ENCODE measurements around the gene XXYLT1. TPM values are rescaled to one million over a fixed set of nuclear protein-coding genes. Genes with fewer than 3 reads are reported as not detected.

The XXYLT1 gene
- total and polyA plus RNA-seq, 3 experiments from 2014 or later = 7.9 to 10.5 (median 8.3) TPM

DNA sequence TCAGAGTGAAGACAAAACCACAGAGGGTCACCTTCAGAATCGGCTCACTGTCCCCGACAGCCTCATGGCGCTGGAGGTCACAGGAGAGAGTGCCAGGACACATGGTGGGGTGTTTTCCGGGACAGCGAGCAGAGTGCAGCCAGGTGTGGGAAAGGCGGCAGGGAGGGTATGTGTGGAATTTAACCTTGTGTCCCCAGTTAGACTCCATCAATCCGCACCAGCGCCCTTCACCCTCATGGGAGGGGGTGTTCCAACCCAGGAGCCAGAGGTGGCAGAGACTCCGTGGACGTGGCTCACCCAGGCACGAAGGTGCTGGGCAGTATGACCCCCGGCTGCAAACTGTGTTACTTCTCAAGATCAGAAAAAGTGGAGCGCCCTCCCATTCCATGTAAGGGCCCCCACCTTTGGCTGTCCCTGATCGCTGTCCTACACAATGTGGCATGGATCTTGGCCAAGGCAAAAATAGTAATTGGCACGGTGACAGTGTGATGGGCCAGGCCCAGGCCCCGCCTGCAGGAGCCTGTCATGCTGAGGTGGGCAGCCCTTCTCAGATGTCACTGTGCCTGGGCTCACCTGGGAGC is 190.3 kb downstream of the XXYLT1 start:
- H3K9me3 ChIP-seq (ENCODE audit: low read length) = no peaks in the 10 kb centered on the region
- H3K4me3 ChIP-seq (ENCODE audit: low read length) = no peak overlapping the region
- no peak overlapping the region for H3K27ac ChIP-seq (ENCODE audit: low read depth, low read length)
- no peak overlapping the region for H3K27ac Mint-ChIP-seq
- H3K36me3 Mint-ChIP-seq = peaks cover 0 to 2% (median 0%) of the 10 kb centered on the region in 3 donors
- ChIA-PET CTCF (no interaction called here), POLR2A (no interaction called here)
- H3K9me3 Mint-ChIP-seq = no peaks in the 10 kb centered on the region
- no peaks in the 10 kb centered on the region for H3K36me3 ChIP-seq (ENCODE audit: insufficient read depth, low read length)
- H3K27me3 ChIP-seq (ENCODE audit: insufficient read depth, low read length, poor library complexity, severe bottlenecking) = no peaks in the 10 kb centered on the region
- H3K4me1 Mint-ChIP-seq = no peaks in the 10 kb centered on the region
- peaks cover 0 to 1% of the 10 kb centered on the region in 2 donors for H3K27me3 Mint-ChIP-seq
- DNase-seq = no peak
- H3K4me3 Mint-ChIP-seq = no peak overlapping the region
- H3K4me1 ChIP-seq (ENCODE audit: insufficient read depth, low read length) = no peaks in the 10 kb centered on the region

DNA sequence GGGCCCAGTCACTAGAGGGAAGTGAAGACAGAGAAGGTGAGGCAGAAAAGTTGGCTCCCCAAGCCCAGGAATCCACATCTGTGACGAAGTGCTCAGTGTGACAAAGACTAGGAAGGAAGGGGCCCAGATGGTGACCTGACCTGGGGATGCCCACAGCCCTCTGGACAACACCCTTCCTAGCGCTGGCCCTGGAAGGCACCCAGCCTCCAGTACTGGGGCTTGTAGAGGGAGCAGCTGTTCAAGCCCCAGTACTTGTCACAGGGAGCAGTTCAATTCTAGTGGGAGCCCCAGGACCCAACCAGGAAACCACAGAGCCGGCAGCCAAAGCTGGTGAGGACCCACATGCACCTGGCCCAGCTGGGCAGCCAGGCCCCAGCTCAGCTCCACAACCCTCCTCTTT is 190.8 kb downstream of the XXYLT1 start:
- POLR2A ChIA-PET = no interaction called here

DNA sequence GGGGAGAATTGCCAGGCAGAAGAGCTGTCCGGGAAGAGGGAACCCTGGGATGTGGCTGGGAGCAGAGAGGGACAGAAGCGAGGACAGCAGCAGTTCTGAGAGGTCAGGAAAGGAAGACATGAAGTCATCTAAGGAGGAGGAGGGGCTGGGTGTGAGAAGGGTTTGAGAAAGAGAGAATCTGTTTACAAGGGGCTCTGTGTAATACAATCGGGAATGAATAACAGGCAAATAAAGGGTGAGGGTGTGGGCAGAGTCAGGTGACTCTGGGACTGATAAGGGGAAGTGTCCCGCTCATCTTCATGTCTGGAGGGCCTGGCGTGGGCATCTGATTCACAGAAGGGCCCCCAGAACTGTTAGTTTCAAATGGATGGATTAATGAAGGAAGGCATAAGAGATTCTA is 191.3 kb downstream of the XXYLT1 start:
- ChIA-PET POLR2A (no interaction called here), CTCF (no interaction called here)
- H3K4me3 Mint-ChIP-seq = no peak overlapping the region
- peaks cover 0 to 1% of the 10 kb centered on the region in 2 donors for H3K27me3 Mint-ChIP-seq
- H3K4me1 Mint-ChIP-seq = no peaks in the 10 kb centered on the region
- H3K27ac ChIP-seq (ENCODE audit: low read depth, low read length) = no peak overlapping the region
- H3K9me3 ChIP-seq (ENCODE audit: low read length) = no peaks in the 10 kb centered on the region
- peak overlapping the region in 2 of 8 donors; percentile 4 to 48 for H3K27ac Mint-ChIP-seq
- H3K4me3 ChIP-seq (ENCODE audit: low read length) = no peak overlapping the region
- DNase-seq = no peak
- no peaks in the 10 kb centered on the region for H3K27me3 ChIP-seq (ENCODE audit: insufficient read depth, low read length, poor library complexity, severe bottlenecking)
- no peaks in the 10 kb centered on the region for H3K4me1 ChIP-seq (ENCODE audit: insufficient read depth, low read length)
- H3K36me3 ChIP-seq (ENCODE audit: insufficient read depth, low read length) = no peaks in the 10 kb centered on the region
- no peaks in the 10 kb centered on the region for H3K9me3 Mint-ChIP-seq
- peaks cover 0 to 2% (median 0%) of the 10 kb centered on the region in 3 donors for H3K36me3 Mint-ChIP-seq

More for the DNA sequence above, 190.8 kb downstream of the XXYLT1 start:
- Mint-ChIP-seq H3K4me3 (no peak overlapping the region), H3K27ac (peak overlapping the region in 1 of 8 donors; percentile 4), H3K27me3 (peaks cover 0 to 1% of the 10 kb centered on the region in 2 donors), H3K4me1 (no peaks in the 10 kb centered on the region), H3K36me3 (peaks cover 0 to 2% (median 0%) of the 10 kb centered on the region in 3 donors), H3K9me3 (no peaks in the 10 kb centered on the region)
- DNase-seq = no peak
- H3K27ac ChIP-seq (ENCODE audit: low read depth, low read length) = no peak overlapping the region
- no peak overlapping the region for H3K4me3 ChIP-seq (ENCODE audit: low read length)
- no peaks in the 10 kb centered on the region for H3K9me3 ChIP-seq (ENCODE audit: low read length)
- H3K27me3 ChIP-seq (ENCODE audit: insufficient read depth, low read length, poor library complexity, severe bottlenecking) = no peaks in the 10 kb centered on the region
- CTCF ChIA-PET = no interaction called here
- H3K4me1 ChIP-seq (ENCODE audit: insufficient read depth, low read length) = no peaks in the 10 kb centered on the region
- no peaks in the 10 kb centered on the region for H3K36me3 ChIP-seq (ENCODE audit: insufficient read depth, low read length)

DNA sequence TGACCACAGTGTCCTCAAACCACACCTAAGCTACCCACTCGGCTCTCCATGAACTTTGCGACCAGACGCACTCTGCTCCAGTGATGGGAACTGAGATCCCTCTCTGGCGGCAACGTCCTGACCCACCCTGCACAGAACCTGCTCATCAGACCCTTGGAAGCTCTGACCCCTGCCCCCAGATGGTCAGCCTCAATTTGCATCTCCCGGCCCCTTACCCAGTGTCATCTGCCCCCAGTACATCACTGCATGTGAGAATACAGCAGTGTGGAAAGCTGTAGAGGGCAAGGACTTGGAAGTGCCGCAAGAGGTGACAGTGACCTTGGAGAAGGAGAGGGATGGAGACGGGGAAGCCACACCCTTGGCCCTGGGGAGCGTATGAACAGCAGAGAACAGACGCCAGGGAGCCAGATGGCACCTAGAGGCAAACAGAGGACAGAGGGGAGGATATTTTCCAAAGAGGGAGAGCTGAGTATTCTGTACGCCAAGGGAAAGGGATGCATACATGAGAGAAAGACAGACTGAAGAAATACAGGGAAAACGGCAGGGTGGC is 192.0 kb downstream of the XXYLT1 start:
- Mint-ChIP-seq H3K36me3 (peaks cover 0 to 3% (median 0%) of the 10 kb centered on the region in 3 donors), H3K4me3 (no peak overlapping the region), H3K9me3 (no peaks in the 10 kb centered on the region), H3K27me3 (peaks cover 0 to 1% of the 10 kb centered on the region in 2 donors), H3K4me1 (no peaks in the 10 kb centered on the region), H3K27ac (peak overlapping the region in 1 of 8 donors; percentile 70)
- Histone ChIP-seq H3K36me3 (ENCODE audit: insufficient read depth, low read length) (no peaks in the 10 kb centered on the region), H3K27ac (ENCODE audit: low read depth, low read length) (no peak overlapping the region), H3K27me3 (ENCODE audit: insufficient read depth, low read length, poor library complexity, severe bottlenecking) (no peaks in the 10 kb centered on the region), H3K9me3 (ENCODE audit: low read length) (no peaks in the 10 kb centered on the region), H3K4me3 (ENCODE audit: low read length) (no peak overlapping the region), H3K4me1 (ENCODE audit: insufficient read depth, low read length) (no peaks in the 10 kb centered on the region)
- POLR2A ChIA-PET = no interaction called here
- DNase-seq = peak in 1 of 5 donors; percentile 21
- CTCF ChIA-PET = no interaction called here

DNA sequence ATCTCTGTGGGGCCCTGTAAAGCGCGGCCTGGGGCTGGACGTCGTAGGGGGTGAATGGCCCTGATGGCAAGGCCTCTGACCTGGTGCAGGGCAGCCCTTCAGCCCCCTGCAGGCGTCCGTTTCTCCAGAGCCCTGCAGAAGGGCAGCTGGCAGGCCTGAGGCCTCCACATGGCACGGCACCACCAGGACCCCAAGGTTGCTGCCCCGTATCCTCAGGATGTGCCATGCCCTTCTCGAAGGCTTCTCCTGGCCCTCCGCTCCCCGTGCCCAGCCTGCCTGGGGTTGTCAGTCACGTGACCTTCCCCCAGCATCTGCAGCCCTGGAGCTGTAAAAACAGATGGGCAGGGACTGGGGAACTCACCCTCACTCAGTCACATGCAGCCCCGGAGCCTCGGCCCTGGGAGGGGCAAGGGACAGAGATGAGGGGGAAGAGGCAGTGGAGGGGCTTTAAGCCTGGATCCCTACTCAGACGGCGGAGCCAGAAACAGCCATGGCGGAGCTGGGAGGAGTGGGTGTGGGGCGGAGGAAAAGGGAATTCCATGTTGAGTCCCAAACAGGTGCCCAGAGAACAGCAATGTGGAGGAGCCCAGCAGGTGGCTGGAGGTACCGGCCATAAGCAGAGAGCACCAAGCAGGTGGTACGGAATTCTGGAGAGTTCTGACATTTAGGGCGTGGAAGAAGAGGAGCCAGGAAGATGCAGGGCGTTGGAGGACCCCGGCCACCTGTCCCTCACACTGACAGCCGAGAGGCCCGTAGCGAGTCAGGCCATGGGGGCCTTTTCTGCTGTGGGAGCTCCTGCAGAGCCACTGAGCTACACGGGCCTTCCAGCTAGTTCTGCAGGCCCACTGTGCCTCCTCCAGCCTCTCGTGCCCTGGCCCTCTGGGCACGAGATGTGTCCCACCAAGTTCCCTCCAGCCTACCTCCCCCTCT is 193.1 kb downstream of the XXYLT1 start:
- H3K4me1 Mint-ChIP-seq = no peaks in the 10 kb centered on the region
- H3K27ac Mint-ChIP-seq = peak overlapping the region in 1 of 8 donors; percentile 43
- H3K4me1 ChIP-seq (ENCODE audit: insufficient read depth, low read length) = no peaks in the 10 kb centered on the region
- H3K27me3 Mint-ChIP-seq = peaks cover 0 to 1% of the 10 kb centered on the region in 2 donors
- POLR2A ChIA-PET = no interaction called here
- H3K36me3 Mint-ChIP-seq = peaks cover 0 to 3% (median 0%) of the 10 kb centered on the region in 3 donors
- H3K4me3 ChIP-seq (ENCODE audit: low read length) = no peak overlapping the region
- H3K27me3 ChIP-seq (ENCODE audit: insufficient read depth, low read length, poor library complexity, severe bottlenecking) = no peaks in the 10 kb centered on the region
- no peaks in the 10 kb centered on the region for H3K9me3 ChIP-seq (ENCODE audit: low read length)
- CTCF ChIA-PET = no interaction called here
- H3K4me3 Mint-ChIP-seq = no peak overlapping the region
- H3K36me3 ChIP-seq (ENCODE audit: insufficient read depth, low read length) = no peaks in the 10 kb centered on the region
- DNase-seq = peak in 1 of 5 donors; percentile 22
- no peak overlapping the region for H3K27ac ChIP-seq (ENCODE audit: low read depth, low read length)
- no peaks in the 10 kb centered on the region for H3K9me3 Mint-ChIP-seq

DNA sequence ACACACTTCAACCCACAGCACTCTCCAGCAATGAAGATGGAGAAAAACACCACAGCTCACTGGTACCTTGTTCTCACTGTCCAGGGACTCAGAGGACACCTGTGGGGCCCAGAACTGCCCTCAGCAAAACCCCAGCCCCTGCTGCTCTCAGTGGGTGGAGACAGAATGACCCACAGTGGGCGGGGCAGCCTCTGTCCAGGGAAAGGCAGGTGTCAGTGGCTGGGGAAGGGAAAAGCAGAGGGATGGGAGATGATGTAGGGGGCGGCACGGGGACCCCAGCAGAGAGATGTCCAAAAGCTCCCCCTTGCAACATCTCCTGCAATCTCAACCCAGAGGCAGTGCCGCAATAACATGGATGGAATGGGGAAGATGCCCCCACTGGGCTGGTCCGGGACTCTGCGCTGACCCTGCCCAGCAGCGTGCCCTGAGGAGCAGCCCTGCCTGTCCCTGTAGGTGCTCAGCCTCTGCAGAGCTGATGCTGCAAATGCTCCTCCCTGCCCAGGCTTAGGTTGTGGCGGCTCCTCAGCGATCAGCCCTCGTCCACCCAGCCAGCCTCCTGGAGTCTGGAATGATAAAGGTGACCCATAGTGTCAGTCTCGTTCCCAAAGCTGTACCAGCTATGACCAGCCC is 193.9 kb downstream of the XXYLT1 start:
- CTCF ChIA-PET = no interaction called here
- H3K27ac Mint-ChIP-seq = no peak overlapping the region
- Histone ChIP-seq H3K36me3 (ENCODE audit: insufficient read depth, low read length) (no peaks in the 10 kb centered on the region), H3K27ac (ENCODE audit: low read depth, low read length) (no peak overlapping the region), H3K9me3 (ENCODE audit: low read length) (no peaks in the 10 kb centered on the region), H3K4me3 (ENCODE audit: low read length) (no peak overlapping the region), H3K27me3 (ENCODE audit: insufficient read depth, low read length, poor library complexity, severe bottlenecking) (no peaks in the 10 kb centered on the region), H3K4me1 (ENCODE audit: insufficient read depth, low read length) (no peaks in the 10 kb centered on the region)
- H3K9me3 Mint-ChIP-seq = no peaks in the 10 kb centered on the region
- H3K4me1 Mint-ChIP-seq = no peaks in the 10 kb centered on the region
- POLR2A ChIA-PET = no interaction called here
- peaks cover 0 to 1% of the 10 kb centered on the region in 2 donors for H3K27me3 Mint-ChIP-seq
- peaks cover 0 to 3% (median 0%) of the 10 kb centered on the region in 3 donors for H3K36me3 Mint-ChIP-seq
- DNase-seq = peak in 1 of 5 donors; percentile 30
- H3K4me3 Mint-ChIP-seq = no peak overlapping the region

DNA sequence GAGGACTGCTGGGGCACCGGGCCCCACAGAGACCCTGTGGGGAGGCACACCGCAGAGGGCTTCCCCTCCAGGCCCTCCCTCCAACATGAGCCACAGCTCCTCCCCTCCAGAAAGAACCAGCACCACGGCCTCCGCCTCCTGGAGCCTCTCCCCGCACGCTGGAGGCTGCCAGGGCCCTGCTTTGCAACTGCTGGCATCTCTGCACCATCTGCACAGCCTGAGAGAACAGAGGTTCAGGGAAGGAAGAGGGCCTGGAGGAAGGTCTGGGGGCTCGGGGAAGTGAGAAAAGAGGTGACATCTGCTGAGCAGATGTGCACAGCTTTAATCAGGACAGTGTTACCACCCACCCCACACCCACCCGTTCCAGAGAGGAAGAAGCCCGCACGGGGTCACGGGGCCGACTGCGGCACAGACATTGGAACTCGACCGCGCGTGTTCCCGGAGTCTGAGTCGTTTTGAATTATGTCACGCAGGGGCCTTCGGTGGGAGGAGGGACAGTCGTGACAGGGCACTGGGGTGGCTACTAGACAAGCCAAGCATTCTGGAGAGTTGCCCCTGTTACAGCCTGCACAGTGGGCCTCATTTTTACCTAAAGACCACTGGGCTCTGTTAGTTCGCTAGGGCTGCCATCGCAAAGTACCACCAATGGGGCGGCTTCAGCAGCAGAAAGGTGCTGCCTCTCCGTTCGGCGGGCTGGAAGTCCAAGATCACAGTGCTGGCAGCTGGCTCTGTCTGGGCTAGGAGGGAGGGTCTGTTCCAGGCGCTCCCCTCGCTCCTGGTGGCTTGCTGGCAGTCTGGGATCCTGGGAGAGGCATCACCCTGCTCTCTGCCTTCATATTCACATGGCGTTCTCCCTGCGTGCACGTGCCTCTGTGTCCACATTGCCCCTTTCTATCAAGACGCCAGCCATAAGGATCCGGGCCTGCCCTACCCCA is 194.8 kb downstream of the XXYLT1 start:
- H3K9me3 Mint-ChIP-seq = no peaks in the 10 kb centered on the region
- no peaks in the 10 kb centered on the region for H3K36me3 ChIP-seq (ENCODE audit: insufficient read depth, low read length)
- peak in 1 of 5 donors; percentile 26 for DNase-seq
- no peak overlapping the region for H3K27ac ChIP-seq (ENCODE audit: low read depth, low read length)
- ChIA-PET CTCF (no interaction called here), POLR2A (no interaction called here)
- no peaks in the 10 kb centered on the region for H3K27me3 ChIP-seq (ENCODE audit: insufficient read depth, low read length, poor library complexity, severe bottlenecking)
- H3K9me3 ChIP-seq (ENCODE audit: low read length) = no peaks in the 10 kb centered on the region
- no peak overlapping the region for H3K27ac Mint-ChIP-seq
- H3K4me1 ChIP-seq (ENCODE audit: insufficient read depth, low read length) = no peaks in the 10 kb centered on the region
- peaks cover 0 to 3% (median 1%) of the 10 kb centered on the region in 3 donors for H3K36me3 Mint-ChIP-seq
- H3K27me3 Mint-ChIP-seq = peaks cover 0 to 1% of the 10 kb centered on the region in 2 donors
- no peaks in the 10 kb centered on the region for H3K4me1 Mint-ChIP-seq
- H3K4me3 ChIP-seq (ENCODE audit: low read length) = no peak overlapping the region
- H3K4me3 Mint-ChIP-seq = no peak overlapping the region
